GM18517 (cell line): ENCODE measurements around the gene RAB8B.
A peak's percentile ranks its signal among the peaks of the same experiment; 100 is the strongest.

ENCODE experiments used
- ATAC-seq: cut with Tn5 transposase; IDR thresholded peaks from one replicate; pipeline ENCODE4 v1.9.1; 2021; ENCODE audit warnings: mild to moderate bottlenecking, moderate library complexity; ENCODE audit not compliant: unreplicated experiment

RAB8B gene

GRCh38 chr15:63260791-63261190 lies 71.4 kb downstream of the RAB8B start:
- ATAC-seq: no peak

- ATAC-seq: no peak
Measured at GRCh38 chr15:63261311-63261710, 71.9 kb downstream of the RAB8B start.

- no peak for ATAC-seq
Measured at GRCh38 chr15:63263519-63263918, 74.1 kb downstream of the RAB8B start.

DNA sequence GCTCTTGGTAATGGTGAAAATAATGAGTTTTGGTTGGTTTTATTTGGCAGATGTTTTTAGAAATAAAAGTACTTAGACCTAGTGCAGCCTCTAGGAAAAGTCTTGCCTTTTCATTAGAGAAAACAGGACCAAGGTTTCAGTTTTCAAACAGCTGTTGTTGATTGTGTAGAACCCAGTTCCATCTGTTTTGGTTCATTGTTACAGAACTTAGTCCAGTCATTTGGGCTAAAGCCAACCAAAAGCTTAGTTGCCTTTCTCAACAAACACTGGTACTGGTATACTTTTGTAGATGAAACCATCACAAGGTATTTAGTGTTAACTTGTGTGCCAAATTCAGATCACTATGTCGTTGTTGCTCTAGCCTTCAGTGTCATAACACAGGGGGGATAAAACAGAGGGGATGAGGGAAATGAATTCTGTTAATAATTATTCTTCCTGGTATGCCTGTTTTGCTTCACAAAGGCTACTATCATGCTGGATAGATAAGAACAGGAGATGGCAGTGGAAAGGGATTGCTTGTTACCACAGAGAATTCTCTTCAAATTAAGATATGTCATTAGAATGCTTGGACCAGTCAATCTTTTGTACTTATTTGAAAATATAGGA lies 75.4 kb downstream of the RAB8B start:
- no peak for ATAC-seq

- no peak for ATAC-seq
Measured at GRCh38 chr15:63274427-63274826, 85.0 kb downstream of the RAB8B start.

- ATAC-seq: peak; percentile 29
Measured at GRCh38 chr15:63276342-63277037, 87.1 kb downstream of the RAB8B start.

DNA sequence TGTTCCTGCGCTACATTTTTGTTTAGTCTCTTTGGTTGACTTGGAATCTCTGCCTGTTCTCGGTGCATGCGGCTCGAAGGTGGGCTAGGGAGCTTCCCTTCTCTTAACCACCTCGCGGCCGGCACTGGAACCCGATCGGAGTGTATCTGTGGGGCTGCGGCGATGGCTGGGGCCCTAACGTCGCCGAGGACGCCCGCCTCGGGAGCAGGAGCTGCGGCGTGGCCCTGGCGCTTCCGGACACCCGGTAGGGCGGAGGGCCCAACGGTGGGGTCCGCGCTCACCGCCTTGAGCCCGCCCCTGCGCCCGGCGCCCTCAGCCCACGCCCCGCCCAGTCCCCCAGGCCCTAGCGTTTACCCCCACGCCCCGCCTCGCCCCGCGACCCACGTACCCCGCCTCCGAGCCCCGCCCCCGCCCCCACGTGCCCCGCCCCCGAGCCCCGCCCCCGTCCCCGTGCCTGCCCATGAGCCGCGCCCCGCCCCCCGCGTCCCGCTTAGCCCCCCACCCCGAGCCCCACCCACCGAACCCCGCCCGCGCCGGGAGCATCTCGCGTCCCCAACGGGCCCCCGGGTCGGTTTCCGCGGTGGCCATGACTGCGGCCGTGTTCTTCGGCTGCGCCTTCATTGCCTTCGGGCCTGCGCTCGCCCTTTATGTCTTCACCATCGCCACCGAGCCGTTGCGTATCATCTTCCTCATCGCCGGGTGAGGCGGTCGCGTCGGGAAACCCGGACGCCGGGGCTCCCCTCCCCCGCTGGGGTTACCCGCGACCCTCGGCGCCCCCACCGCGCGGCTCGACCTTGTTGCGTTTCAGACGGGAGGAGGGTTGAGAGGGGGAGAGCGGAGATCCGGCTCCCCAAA lies 87.9 kb downstream of the RAB8B start, which contains the start of gene APH1B:
TSS of gene APH1B (plus strand) at position 568 of the 855 bp plus-strand sequence. CDS start at position 587, 19 bp downstream.
- ATAC-seq: peak; percentile 51

DNA sequence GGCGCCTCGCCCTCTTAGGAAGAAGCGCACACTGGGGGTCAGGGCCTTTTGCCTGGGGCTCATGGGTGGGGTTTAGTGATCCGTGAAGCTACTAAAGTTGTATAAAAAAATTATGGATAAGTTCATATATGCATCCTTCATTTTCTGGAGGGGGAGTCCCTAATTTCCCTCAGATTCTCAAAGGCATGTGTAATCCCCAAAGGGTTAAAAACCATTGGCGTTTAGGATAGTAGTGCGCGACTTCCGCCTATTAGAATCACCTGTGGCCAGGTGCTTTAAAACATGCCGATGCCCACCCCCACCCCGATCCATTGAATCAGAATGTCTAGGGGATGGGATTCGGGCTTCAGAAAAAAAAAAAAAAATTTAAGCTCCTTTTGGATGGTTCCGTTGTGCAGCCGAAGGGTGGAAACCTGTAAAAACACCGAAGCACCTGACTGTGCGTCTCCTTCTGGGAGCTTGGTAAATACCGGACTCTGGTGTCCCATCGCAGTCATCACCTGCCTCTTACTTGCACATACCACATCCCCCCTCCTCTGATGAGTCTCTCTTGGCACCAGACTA lies 88.6 kb downstream of the RAB8B start:
- no peak for ATAC-seq

GRCh38 chr15:63283126-63283525 lies 93.7 kb downstream of the RAB8B start:
- ATAC-seq: no peak

DNA sequence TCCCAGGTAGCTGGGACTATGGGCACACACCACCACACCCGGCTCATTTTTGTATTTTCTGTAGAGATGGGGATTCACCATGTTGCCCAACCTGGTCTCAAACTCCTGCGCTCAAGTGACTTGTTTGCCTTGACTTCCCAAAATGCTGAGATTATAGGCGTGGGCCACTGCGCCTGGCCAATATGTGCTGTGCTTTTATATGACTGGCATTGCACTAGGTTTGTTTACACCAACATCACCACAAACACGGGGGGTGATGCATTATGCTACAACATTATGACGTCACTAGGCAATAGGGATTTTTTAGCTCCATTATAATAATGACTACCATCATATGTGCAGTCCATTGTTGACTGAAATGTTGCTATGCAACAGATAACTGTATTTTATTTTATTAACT lies 94.9 kb downstream of the RAB8B start:
- ATAC-seq: no peak

DNA sequence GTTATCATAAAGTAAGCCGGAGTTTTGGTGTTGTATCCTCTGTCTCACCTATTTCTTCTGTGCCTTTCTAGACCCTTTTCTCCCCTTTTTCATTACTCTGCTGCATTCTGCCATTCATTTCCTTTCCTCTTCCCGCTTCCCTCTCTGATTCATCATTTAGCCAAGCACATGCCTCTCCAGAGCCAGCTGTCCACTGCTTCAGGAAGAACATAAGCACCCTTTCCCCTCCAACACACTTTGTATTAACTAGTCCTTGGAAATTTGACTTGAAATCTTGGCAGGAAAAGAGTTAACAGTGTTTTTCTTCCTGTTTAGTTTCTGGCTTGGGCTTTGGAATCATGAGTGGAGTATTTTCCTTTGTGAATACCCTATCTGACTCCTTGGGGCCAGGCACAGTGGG lies 97.7 kb downstream of the RAB8B start:
- no peak for ATAC-seq

GRCh38 chr15:63288342-63288741 lies 98.9 kb downstream of the RAB8B start:
- ATAC-seq: no peak

GRCh38 chr15:63288778-63289378 lies 99.5 kb downstream of the RAB8B start:
- ATAC-seq: no peak

GRCh38 chr15:63291507-63291906 lies 102.1 kb downstream of the RAB8B start:
- ATAC-seq: no peak

DNA sequence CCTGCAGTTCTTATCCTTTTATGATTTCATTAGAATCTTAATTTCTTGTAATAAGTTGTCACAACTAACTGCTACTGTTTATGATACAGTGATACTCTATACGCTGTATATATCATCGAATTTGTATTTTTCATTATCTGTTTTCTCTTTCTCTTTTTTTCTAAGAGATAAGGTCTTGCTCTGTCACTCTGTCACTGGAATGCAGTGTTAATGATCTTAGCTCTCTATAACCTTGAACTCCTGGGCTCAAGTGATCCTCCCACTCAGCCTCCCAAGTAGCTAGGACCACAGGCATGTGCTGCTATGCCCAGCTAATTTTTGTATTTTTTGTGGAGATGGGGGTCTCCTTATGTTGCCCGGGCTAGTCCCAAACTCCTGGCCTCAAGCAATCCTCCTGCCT lies 102.8 kb downstream of the RAB8B start:
- no peak for ATAC-seq

DNA sequence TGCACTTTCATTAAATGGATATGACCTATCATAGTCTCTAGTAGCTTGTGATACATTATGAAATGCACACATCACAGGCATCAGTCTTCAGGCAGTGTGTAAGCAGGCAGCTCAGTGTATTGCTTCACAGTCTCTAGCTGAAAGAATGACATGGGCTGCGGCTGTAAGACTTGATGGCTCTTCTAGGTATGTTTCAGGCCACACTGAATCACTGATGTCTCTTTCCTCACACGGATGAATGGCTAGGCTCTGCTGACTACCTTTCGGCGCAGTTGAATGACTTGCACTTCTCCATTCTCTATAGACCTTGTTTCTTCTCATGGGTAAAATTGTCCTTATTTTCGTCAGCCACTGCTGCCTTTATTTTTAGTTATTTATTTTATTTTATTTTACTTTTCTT lies 103.4 kb downstream of the RAB8B start:
- no peak for ATAC-seq

DNA sequence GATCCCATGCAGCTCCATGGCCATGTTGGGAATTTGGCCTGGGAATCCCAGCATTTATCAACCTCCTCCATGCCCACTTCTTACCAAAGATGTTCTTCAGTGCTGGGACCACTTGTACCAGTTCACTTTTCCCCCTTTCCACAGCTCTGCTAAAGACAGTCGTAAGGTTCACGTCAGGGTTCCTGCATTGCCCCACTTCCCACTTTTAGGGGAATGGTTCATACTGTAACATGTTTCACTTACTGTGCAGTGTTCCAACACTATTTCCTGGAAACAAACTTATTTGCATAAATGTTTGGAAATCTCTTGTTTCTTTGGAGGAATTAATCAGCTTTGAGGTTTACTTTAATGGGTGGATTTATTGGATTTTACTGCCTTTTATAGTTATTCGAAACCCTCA lies 105.0 kb downstream of the RAB8B start:
- no peak for ATAC-seq

DNA sequence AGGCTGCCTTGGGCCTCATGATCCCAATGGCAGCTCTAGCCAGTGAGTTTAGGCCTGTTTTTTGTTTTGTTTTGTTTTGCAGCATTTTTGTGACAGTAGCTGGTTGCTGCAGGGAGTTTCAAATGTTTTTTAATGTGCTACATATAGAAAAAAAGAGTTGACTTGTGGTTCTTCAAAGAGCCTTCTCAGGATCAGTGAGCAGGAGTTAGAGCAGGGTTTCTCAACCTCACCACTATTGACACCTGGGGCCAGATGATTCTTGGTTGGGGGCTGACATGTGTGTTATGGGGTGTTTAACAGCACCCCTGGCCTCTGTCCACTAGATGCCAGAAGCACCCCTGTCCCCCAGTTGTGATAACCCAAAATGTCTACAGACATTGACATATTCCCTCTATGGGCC lies 105.9 kb downstream of the RAB8B start:
- no peak for ATAC-seq

- ATAC-seq: no peak
Measured at GRCh38 chr15:63296195-63296594, 106.8 kb downstream of the RAB8B start.

DNA sequence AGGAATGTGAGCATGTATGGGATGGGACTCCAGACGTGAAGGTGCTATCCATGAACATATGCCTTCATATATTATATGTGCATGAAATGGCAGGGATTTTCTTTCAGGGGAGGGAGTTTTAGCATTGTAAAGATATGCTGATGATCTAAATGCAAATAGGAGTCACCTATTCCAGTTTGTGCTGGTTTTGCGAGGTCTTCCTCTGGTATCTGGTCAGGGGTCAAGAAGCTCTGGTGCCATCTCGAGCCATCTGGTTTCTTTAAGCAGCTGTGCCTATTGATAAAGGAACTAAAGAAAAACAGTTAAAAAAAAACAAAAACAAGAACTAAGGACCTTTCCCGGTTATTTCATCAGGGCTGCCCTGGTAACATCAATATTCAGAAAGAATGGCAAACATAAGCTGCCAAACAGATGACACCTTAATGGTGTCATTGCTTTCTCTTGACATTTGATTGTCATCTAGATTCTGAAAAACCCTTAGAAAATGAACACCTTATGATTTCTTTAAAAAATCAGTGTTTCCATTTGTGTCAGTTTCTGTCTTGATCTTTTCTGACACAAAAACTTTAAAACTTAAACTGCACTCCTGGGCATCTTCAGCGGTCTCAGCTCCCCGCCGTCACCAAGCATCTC lies 110.7 kb downstream of the RAB8B start:
- ATAC-seq: no peak

DNA sequence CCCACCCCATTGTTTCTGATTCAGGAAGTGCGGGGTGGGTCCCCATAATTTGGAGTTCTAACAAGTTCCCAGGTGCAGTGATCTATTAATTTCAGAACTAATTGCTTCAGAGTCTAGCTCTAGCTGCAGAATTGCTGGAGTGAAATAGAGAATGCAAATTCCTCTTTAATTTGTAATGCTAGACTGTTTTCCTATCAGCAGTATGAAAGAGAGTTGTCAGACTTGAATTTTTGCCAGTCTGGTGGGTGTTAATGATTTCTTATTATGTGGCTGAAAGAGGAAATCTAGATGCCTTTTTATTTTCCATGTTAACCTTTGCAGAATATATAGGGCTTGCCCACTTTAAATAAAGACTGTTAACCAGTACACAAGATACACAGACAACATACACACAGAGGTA lies 111.7 kb downstream of the RAB8B start:
- no peak for ATAC-seq
